ENCODE measurements around the gene NFIX. TPM values are rescaled to one million over a fixed set of nuclear protein-coding genes. Genes with fewer than 3 reads are reported as not detected.

The NFIX gene
- total and polyA plus RNA-seq, 2 donors (not counting 3 experiments of a cell fraction or from before 2014, with no cell fraction given): 9.8 to 37.7 TPM

GRCh38 chr19:13057147-13057572 is 61.9 kb downstream of the NFIX start:
- intact Hi-C loops (cut with micrococcal nuclease): loop anchor here (1.0 kb wide), 1 partner anchor 74 kb away; no protein-coding TSS in a partner anchor
- no peak for TF ChIP-seq GATA2 (IDR thresholded peaks at IDR 0.05; ENCODE audit: insufficient read depth, insufficient read length, low read depth, low read length)
- no peak for TF ChIP-seq FOS (IDR thresholded peaks at IDR 0.05; ENCODE audit: borderline replicate concordance, insufficient read depth, low read length)
- no peak for TF ChIP-seq MAX (IDR thresholded peaks at IDR 0.05; ENCODE audit: insufficient read depth, insufficient read length)
- no peak for TF ChIP-seq CTCF (IDR thresholded peaks at IDR 0.05; ENCODE audit: extremely low read depth in 1 of 2, insufficient read depth in 1 of 2, low read depth in 1 of 2, low read length in 2 of 2)
- no peak for TF ChIP-seq EZH2 (IDR thresholded peaks at IDR 0.05; ENCODE audit: borderline replicate concordance, low read depth, low read length, severe bottlenecking)
- no peak for TF ChIP-seq JUN (IDR thresholded peaks at IDR 0.05; ENCODE audit: borderline replicate concordance, insufficient read depth, insufficient read length, low read depth)
- no peak for TF ChIP-seq POLR2A (IDR thresholded peaks at IDR 0.05; ENCODE audit: low read depth, low read length)
- no peak for TF ChIP-seq POLR2AphosphoS5 (IDR thresholded peaks at IDR 0.05; ENCODE audit: insufficient read depth, low read depth, low read length)
- no peak for TF ChIP-seq MYC (IDR thresholded peaks at IDR 0.05; ENCODE audit: low read depth, low read length)
- H3K4me1 ChIP-seq (ENCODE audit: control insufficient read depth, extremely low read depth, insufficient read depth, low read length): peaks cover 64% of the 10 kb centered on the region
- H4K20me1 ChIP-seq (replicated peaks; ENCODE audit: control insufficient read depth, extremely low read depth, insufficient read depth, low read length): no peaks in the 10 kb centered on the region
- H3K9ac ChIP-seq (replicated peaks; ENCODE audit: extremely low read depth, insufficient read depth, low read length): no peak overlapping the region
- H3K4me3 ChIP-seq (replicated peaks in 1 of 3; ENCODE audit: insufficient read depth in 1 of 3, low read depth in 1 of 3, low read length in 3 of 3): no peak overlapping the region
- H3K36me3 ChIP-seq (ENCODE audit: control insufficient read depth in 2 of 2, extremely low read depth in 1 of 2, insufficient read depth in 2 of 2, low read length in 2 of 2): no peaks in the 10 kb centered on the region
- H3K27ac ChIP-seq (ENCODE audit: insufficient read depth, low read depth, low read length): no peak overlapping the region
- no TSS peak for BruUV-seq (replicated peaks)
- no peaks in the 10 kb centered on the region for H3K9me3 ChIP-seq (replicated peaks; ENCODE audit: control insufficient read depth, insufficient read depth, low read length)
- peak; percentile 17 for DNase-seq (ENCODE audit: low read depth, low spot score)
- H2AFZ ChIP-seq (ENCODE audit: low read depth, low read length): no peak overlapping the region
- no peaks in the 10 kb centered on the region for H3K9me1 ChIP-seq (replicated peaks; ENCODE audit: control insufficient read depth, extremely low read depth, insufficient read depth, low read length)
- dilution Hi-C loops (cut with MboI; ENCODE audit: extremely low pct_ligation_motif_present, low sequenced_read_pairs): no loop called here
- POLR2A ChIA-PET: no interaction called here
- H3K27me3 ChIP-seq (ENCODE audit: control insufficient read depth in 2 of 2, insufficient read depth in 2 of 2, low read length in 2 of 2): no peaks in the 10 kb centered on the region
- no peaks in the 10 kb centered on the region for H3K79me2 ChIP-seq (ENCODE audit: control insufficient read depth, insufficient read depth, low read length)
- FAIRE-seq: peak; percentile 71
- no peak overlapping the region for H3K4me2 ChIP-seq (ENCODE audit: insufficient read depth, low read length)
- CTCF ChIA-PET: interaction anchor here (1.5 to 15.7 kb wide), 5 partner anchors 15 to 92 kb away, joined by 5 to 463 read pairs (median 65); no protein-coding TSS in a partner anchor

Data from endothelial cell of umbilical vein (primary cell).